Measurements from ENCODE around the gene GMDS. TPM values are rescaled to one million over a fixed set of nuclear protein-coding genes. Genes with fewer than 3 reads are reported as not detected.

Gene GMDS
- total RNA-seq, 1 experiment from 2014 or later: 31.1 TPM

- BruUV-seq (replicated peaks): no TSS peak
- Mint-ChIP-seq H3K36me3 (ENCODE audit: insufficient read depth, unreplicated experiment) (no peaks in the 10 kb centered on the region), H3K4me3 (ENCODE audit: unreplicated experiment) (no peak overlapping the region), H3K27me3 (ENCODE audit: insufficient read depth, unreplicated experiment) (no peaks in the 10 kb centered on the region), H3K9me3 (ENCODE audit: unreplicated experiment) (peaks cover 11% of the 10 kb centered on the region), H3K4me1 (ENCODE audit: low read depth, unreplicated experiment) (peaks cover 9% of the 10 kb centered on the region), H3K27ac (ENCODE audit: unreplicated experiment) (no peak overlapping the region)
- ChIA-PET POLR2A (no interaction called here), CTCF (no interaction called here)
- TF ChIP-seq CTCF (IDR thresholded peaks at IDR 0.05; ENCODE audit: insufficient read depth in 1 of 2, low read depth in 1 of 2, low read length in 1 of 2, severe bottlenecking in 1 of 2, unreplicated experiment in 1 of 2): no peak
- Histone ChIP-seq H3K36me3 (ENCODE audit: control insufficient read depth, insufficient read depth, low read length) (no peaks in the 10 kb centered on the region), H3K27me3 (replicated peaks; ENCODE audit: control insufficient read depth, insufficient read depth, low read length) (no peaks in the 10 kb centered on the region), H3K4me1 (no peaks in the 10 kb centered on the region), H3K4me3 (ENCODE audit: low read depth, low read length) (no peak overlapping the region), H3K9me3 (no peaks in the 10 kb centered on the region)
- DNase-seq: no peak
- intact Hi-C loops (cut with micrococcal nuclease; ENCODE audit: unreplicated experiment): no loop called here
Measured at GRCh38 chr6:2055911-2056310, 189.5 kb downstream of the GMDS start.

- intact Hi-C loops (cut with micrococcal nuclease; ENCODE audit: unreplicated experiment): no loop called here
- H3K4me3 Mint-ChIP-seq (ENCODE audit: unreplicated experiment): no peak overlapping the region
- POLR2A ChIA-PET: no interaction called here
- H3K4me1 ChIP-seq: no peaks in the 10 kb centered on the region
- H3K4me1 Mint-ChIP-seq (ENCODE audit: low read depth, unreplicated experiment): peaks cover 3% of the 10 kb centered on the region
- no peak overlapping the region for H3K4me3 ChIP-seq (ENCODE audit: low read depth, low read length)
- no peak for TF ChIP-seq CTCF (IDR thresholded peaks at IDR 0.05; ENCODE audit: insufficient read depth in 1 of 2, low read depth in 1 of 2, low read length in 1 of 2, severe bottlenecking in 1 of 2, unreplicated experiment in 1 of 2)
- no peak overlapping the region for H3K27ac Mint-ChIP-seq (ENCODE audit: unreplicated experiment)
- no peak for DNase-seq
- no peaks in the 10 kb centered on the region for H3K36me3 Mint-ChIP-seq (ENCODE audit: insufficient read depth, unreplicated experiment)
- BruUV-seq (replicated peaks): no TSS peak
- no peaks in the 10 kb centered on the region for H3K27me3 ChIP-seq (replicated peaks; ENCODE audit: control insufficient read depth, insufficient read depth, low read length)
- no peaks in the 10 kb centered on the region for H3K27me3 Mint-ChIP-seq (ENCODE audit: insufficient read depth, unreplicated experiment)
- H3K9me3 Mint-ChIP-seq (ENCODE audit: unreplicated experiment): peaks cover 3% of the 10 kb centered on the region
- H3K9me3 ChIP-seq: no peaks in the 10 kb centered on the region
- no peaks in the 10 kb centered on the region for H3K36me3 ChIP-seq (ENCODE audit: control insufficient read depth, insufficient read depth, low read length)
- CTCF ChIA-PET: no interaction called here
Measured at GRCh38 chr6:2055143-2055542, 190.3 kb downstream of the GMDS start.

GRCh38 chr6:2054516-2055067, 190.8 kb downstream of the GMDS start:
- Mint-ChIP-seq H3K36me3 (ENCODE audit: insufficient read depth, unreplicated experiment) (no peaks in the 10 kb centered on the region), H3K9me3 (ENCODE audit: unreplicated experiment) (no peaks in the 10 kb centered on the region), H3K27me3 (ENCODE audit: insufficient read depth, unreplicated experiment) (no peaks in the 10 kb centered on the region), H3K4me1 (ENCODE audit: low read depth, unreplicated experiment) (no peaks in the 10 kb centered on the region), H3K27ac (ENCODE audit: unreplicated experiment) (no peak overlapping the region), H3K4me3 (ENCODE audit: unreplicated experiment) (no peak overlapping the region)
- ChIA-PET POLR2A (no interaction called here), CTCF (no interaction called here)
- H3K36me3 ChIP-seq (ENCODE audit: control insufficient read depth, insufficient read depth, low read length): no peaks in the 10 kb centered on the region
- intact Hi-C loops (cut with micrococcal nuclease; ENCODE audit: unreplicated experiment): no loop called here
- no peaks in the 10 kb centered on the region for H3K27me3 ChIP-seq (replicated peaks; ENCODE audit: control insufficient read depth, insufficient read depth, low read length)
- no peaks in the 10 kb centered on the region for H3K4me1 ChIP-seq
- no TSS peak for BruUV-seq (replicated peaks)
- no peak for DNase-seq
- no peak overlapping the region for H3K4me3 ChIP-seq (ENCODE audit: low read depth, low read length)
- H3K9me3 ChIP-seq: no peaks in the 10 kb centered on the region
- no peak for TF ChIP-seq CTCF (IDR thresholded peaks at IDR 0.05; ENCODE audit: insufficient read depth in 1 of 2, low read depth in 1 of 2, low read length in 1 of 2, severe bottlenecking in 1 of 2, unreplicated experiment in 1 of 2)

All from Caco-2 (cell line).